ENCODE data around the gene ACTN1.

DNA sequence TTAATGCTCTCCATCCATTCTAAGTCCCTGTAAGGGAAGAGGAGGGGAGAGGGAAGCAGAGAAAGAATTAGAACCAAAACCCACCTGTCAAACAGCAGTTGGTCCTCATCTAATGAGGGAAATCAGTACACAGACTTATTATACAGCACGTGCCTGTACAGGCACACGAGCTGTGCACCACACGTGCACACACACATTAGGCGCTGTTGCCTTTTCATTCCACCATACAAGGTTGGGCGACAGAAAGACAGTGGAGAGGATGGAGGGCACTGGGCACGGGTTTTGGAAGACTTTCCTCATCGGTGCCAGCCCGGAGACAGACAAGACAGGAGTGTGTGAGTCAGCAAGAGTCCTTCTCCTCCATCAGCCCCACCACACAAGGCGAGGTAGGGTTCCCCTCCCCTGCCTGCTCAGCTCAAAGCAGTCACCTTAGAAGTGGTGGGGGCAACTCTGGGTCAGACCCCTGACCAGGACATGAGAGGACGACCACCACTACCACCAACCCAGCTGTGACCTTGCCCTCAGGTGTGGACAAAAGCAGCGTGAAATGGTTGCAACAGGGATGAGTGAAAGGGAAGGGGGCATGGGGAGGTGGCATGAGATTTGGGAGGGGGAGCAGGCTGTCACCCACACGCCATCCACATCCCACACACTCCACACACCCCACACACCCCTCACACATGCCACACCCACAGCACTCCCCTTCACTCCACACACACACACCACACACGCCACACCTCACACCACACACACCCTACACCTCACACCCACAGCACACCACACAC is 80.7 kb downstream of the ACTN1 start:
- no peak for TF ChIP-seq POLR2AphosphoS5 (IDR thresholded peaks at IDR 0.05; ENCODE audit: low read depth, low read length)
- no peak for TF ChIP-seq CTCF (IDR thresholded peaks at IDR 0.05)
- no peak for TF ChIP-seq TCF7L2 (IDR thresholded peaks at IDR 0.05; ENCODE audit: low read depth, low read length)
